ENCODE measurements around the gene ADAMTS19. TPM values are rescaled to one million over a fixed set of nuclear protein-coding genes. Genes with fewer than 3 reads are reported as not detected.
A peak's percentile ranks its signal among the peaks of the same experiment; 100 is the strongest.

The ADAMTS19 gene
- total and polyA plus RNA-seq, 9 of the 15 experiments (the other 6 are each of a cell fraction or from before 2014, with no cell fraction given), result not detected

DNA sequence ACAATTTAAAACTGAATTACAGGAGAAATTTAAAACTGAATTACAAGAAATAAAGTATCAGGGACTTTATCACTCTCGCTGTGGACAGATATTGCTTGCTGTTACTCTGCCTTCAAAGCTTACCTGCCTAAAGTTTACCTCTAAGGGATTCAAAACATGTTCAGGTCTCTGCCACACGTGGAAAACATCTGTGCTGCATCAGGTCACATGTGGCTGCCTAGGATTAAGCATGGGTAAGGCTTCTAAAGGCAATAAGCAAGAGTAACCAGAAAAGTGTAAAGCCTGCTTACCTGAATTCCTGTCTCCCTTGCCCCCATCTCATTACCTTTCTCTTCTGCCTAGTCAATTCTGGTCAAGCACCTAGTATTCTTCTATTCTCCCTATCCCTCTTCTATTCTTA is 306.7 kb downstream of the ADAMTS19 start (continued):
- TF ChIP-seq, protein P1, sequence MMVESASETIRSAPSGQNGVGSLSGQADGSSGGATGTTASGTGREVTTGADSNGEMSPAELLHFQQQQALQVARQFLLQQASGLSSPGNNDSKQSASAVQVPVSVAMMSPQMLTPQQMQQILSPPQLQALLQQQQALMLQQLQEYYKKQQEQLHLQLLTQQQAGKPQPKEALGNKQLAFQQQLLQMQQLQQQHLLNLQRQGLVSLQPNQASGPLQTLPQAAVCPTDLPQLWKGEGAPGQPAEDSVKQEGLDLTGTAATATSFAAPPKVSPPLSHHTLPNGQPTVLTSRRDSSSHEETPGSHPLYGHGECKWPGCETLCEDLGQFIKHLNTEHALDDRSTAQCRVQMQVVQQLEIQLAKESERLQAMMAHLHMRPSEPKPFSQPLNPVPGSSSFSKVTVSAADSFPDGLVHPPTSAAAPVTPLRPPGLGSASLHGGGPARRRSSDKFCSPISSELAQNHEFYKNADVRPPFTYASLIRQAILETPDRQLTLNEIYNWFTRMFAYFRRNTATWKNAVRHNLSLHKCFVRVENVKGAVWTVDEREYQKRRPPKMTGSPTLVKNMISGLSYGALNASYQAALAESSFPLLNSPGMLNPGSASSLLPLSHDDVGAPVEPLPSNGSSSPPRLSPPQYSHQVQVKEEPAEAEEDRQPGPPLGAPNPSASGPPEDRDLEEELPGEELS (CRISPR knock-in tag; IDR thresholded peaks at IDR 0.05; ENCODE audit: borderline replicate concordance), result no peak

GRCh38 chr5:129767927-129768380 is 307.9 kb downstream of the ADAMTS19 start:
- FAIRE-seq, result peak; percentile 94
- TF ChIP-seq NFATC3 (IDR thresholded peaks at IDR 0.05) (no peak), CHCHD3 (CRISPR knock-in tag; IDR thresholded peaks at IDR 0.05) (no peak), RBM14 (IDR thresholded peaks at IDR 0.05; ENCODE audit: borderline replicate concordance, insufficient read depth, low read depth, low read length) (no peak), IRF2 (CRISPR knock-in tag; IDR thresholded peaks at IDR 0.05) (no peak), STAG1 (CRISPR knock-in tag; IDR thresholded peaks at IDR 0.05; ENCODE audit: borderline replicate concordance) (peak; percentile 51; the same call in 1 of the 2 replicates), ZNF780A (CRISPR knock-in tag; IDR thresholded peaks at IDR 0.05) (no peak), CAMTA2 (CRISPR knock-in tag; conservative IDR thresholded peaks at IDR 0.05) (no peak), ZNF174 (CRISPR knock-in tag; IDR thresholded peaks at IDR 0.05) (no peak), SMARCA5 (IDR thresholded peaks at IDR 0.05) (no peak), ZNF121 (CRISPR knock-in tag; conservative IDR thresholded peaks at IDR 0.05) (no peak), ZBTB33 (CRISPR knock-in tag; IDR thresholded peaks at IDR 0.05) (no peak), SMC3 (conservative IDR thresholded peaks at IDR 0.05; ENCODE audit: insufficient read depth, low read depth, low read length) (peak; percentile 90)
- TF ChIP-seq, protein P2, sequence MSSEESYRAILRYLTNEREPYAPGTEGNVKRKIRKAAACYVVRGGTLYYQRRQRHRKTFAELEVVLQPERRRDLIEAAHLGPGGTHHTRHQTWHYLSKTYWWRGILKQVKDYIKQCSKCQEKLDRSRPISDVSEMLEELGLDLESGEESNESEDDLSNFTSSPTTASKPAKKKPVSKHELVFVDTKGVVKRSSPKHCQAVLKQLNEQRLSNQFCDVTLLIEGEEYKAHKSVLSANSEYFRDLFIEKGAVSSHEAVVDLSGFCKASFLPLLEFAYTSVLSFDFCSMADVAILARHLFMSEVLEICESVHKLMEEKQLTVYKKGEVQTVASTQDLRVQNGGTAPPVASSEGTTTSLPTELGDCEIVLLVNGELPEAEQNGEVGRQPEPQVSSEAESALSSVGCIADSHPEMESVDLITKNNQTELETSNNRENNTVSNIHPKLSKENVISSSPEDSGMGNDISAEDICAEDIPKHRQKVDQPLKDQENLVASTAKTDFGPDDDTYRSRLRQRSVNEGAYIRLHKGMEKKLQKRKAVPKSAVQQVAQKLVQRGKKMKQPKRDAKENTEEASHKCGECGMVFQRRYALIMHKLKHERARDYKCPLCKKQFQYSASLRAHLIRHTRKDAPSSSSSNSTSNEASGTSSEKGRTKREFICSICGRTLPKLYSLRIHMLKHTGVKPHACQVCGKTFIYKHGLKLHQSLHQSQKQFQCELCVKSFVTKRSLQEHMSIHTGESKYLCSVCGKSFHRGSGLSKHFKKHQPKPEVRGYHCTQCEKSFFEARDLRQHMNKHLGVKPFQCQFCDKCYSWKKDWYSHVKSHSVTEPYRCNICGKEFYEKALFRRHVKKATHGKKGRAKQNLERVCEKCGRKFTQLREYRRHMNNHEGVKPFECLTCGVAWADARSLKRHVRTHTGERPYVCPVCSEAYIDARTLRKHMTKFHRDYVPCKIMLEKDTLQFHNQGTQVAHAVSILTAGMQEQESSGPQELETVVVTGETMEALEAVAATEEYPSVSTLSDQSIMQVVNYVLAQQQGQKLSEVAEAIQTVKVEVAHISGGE (CRISPR knock-in tag; IDR thresholded peaks at IDR 0.05), result no peak

More at GRCh38 chr5:129767927-129768380, 307.9 kb downstream of the ADAMTS19 start:
- no peaks in the 10 kb centered on the region for H3K4me1 ChIP-seq (replicated peaks in 1 of 2; ENCODE audit: control insufficient read depth in 2 of 2, insufficient read depth in 2 of 2, low read length in 2 of 2)
- H3K4me2 ChIP-seq (ENCODE audit: insufficient read depth, low read length), result no peak overlapping the region
- ATAC-seq (peak; percentile 99), DNase-seq (ENCODE audit: extremely low read depth in 1 of 4, low spot score in 3 of 4) (peak; percentile 58 to 85 (median 74))
- no peak overlapping the region for H3K27ac ChIP-seq (ENCODE audit: extremely low read depth, low read depth, low read length)
- intact Hi-C loops (cut with micrococcal nuclease), result loop anchor here (1.0 to 5.0 kb wide), 4 partner anchors 596 to 1891 kb away; no protein-coding TSS in a partner anchor
- H3K36me3 ChIP-seq (ENCODE audit: control insufficient read depth, insufficient read depth, low read length), result no peaks in the 10 kb centered on the region
- WGBS (ENCODE audit: insufficient coverage, low coverage, missing lambda C conversion rate), result 2% methylated on average over 3 of the region's 3 CpGs
- no TSS peak for BruUV-seq (replicated peaks)
- H3K4me3 ChIP-seq, result no peak overlapping the region
- no peaks in the 10 kb centered on the region for H4K20me1 ChIP-seq (replicated peaks; ENCODE audit: control insufficient read depth, insufficient read depth, low read length)
- in situ Hi-C loops (cut with MboI), result loop anchor here (25.0 kb wide), 1 partner anchor 1906 kb away; no protein-coding TSS in a partner anchor
- H2AFZ ChIP-seq (ENCODE audit: low read depth, low read length), result no peak overlapping the region
- H3K27me3 ChIP-seq (ENCODE audit: control insufficient read depth in 2 of 2, insufficient read depth in 2 of 2, low read length in 2 of 2), result no peaks in the 10 kb centered on the region
- CTCF ChIA-PET (ENCODE audit: low intra/inter-chr PET ratio), result interaction anchor here (2.1 to 2.7 kb wide), 2 partner anchors 862 to 1554 kb away, joined by 17 to 21 read pairs; no protein-coding TSS in a partner anchor
- no peaks in the 10 kb centered on the region for H3K9me1 ChIP-seq (ENCODE audit: control insufficient read depth, insufficient read depth, low read length)
- no peaks in the 10 kb centered on the region for H3K79me2 ChIP-seq (ENCODE audit: control insufficient read depth, insufficient read depth, low read length)
- POLR2A ChIA-PET, result no interaction called here
- H3K9ac ChIP-seq (ENCODE audit: insufficient read depth in 1 of 2, low read depth in 2 of 2, low read length in 2 of 2), result no peak overlapping the region
- H3K9me3 ChIP-seq (replicated peaks; ENCODE audit: control insufficient read depth, insufficient read depth, low read depth, low read length), result no peaks in the 10 kb centered on the region

Data from K562 (cell line).